DMS 273 (cell line): ENCODE data around the gene NXNL1.
"Not testable (repeated sequence)": the region's sequence is repeated elsewhere in the genome, so short reads cannot be mapped to it uniquely, and the experiment has no call there.

Source experiments
- DNase-seq: peaks from one replicate; lab custom pipeline; 2025; ENCODE audit not compliant: unreplicated experiment; lab: John Stamatoyannopoulos, UW

NXNL1 gene

GRCh38 chr19:17486545-17487240, 26.0 kb upstream of the NXNL1 start:
- no peak for DNase-seq

DNA sequence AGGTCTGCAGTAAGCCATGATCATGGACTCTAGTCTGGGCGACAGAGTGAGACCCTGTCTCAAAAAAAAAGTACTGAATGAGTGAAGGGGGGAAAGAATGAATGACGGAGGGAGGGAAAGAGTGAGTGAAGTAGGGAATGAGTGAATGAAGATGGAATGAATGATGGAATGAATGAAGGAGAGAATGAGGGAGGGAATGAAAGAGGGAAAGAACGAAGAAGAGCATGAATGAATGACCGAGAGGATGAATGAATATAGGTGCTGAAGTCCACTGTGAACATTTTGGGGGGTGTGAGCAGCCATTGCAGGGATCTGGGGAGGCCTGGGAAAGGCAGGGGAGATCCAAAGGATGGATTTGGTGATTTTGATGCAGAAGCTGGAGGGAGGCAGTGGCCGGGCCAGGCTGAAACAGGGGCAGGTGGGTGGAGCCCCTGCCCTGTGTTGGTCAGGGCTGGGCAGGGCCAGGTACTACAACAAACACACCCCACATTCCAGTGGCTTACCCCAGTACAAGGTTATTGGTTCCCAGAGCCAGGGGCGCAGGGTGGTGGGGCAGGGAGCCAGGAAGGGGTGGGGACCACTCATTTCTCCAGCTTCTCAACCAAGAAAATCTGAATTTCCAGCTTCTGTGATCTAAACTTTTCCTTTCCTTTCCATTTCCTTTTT, 23.9 kb upstream of the NXNL1 start:
- DNase-seq: no peak

DNA sequence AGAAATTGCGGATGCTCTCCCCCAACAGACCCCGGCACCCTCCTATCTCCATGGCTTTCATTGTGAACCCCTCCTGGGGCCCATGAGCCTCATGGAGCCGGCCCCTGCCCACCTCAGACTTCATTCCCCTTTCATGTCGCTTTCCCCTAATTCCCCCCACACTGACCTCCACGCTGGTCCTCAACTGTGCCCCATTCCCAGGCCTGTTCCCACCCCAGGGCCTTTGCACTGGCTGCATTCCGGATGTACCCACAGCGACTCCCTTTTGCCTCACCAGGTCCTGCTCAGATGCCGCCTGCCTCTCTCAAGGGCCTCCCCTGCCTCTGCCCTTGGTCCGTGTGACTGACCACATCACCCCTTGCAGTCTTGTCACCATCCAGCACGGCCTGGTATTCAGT, 22.9 kb upstream of the NXNL1 start:
- DNase-seq: no peak

GRCh38 chr19:17482877-17483604, 22.3 kb upstream of the NXNL1 start:
- no peak for DNase-seq

GRCh38 chr19:17481986-17482385, 21.3 kb upstream of the NXNL1 start:
- no peak for DNase-seq

DNA sequence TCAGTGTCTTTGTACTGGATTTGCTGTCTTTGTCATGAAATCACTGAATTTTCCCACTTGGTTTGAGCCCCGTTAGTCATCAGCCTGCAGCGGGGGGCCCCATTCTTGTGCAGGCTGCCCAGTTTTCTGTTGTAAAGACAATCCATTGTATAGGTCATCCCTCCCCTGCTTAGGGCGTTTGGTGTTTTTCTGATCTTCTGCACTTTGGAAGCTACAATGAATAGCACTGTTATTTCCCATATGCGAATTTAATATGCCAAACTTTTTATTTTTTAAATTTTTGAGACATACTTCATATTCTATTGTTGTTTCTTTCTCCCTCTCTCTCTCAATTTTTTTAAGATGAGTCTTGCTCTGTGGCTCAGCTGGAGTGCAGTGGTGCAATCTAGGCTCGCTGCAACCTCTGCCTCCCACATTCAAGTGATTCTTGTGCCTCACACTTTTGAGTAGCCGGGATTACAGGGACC, 18.6 kb upstream of the NXNL1 start:
- DNase-seq: no peak

- peak; percentile 50 for DNase-seq
Measured at GRCh38 chr19:17475541-17476115, 14.9 kb upstream of the NXNL1 start.

GRCh38 chr19:17475011-17475540, 14.3 kb upstream of the NXNL1 start:
- DNase-seq: not testable (repeated sequence)

GRCh38 chr19:17473041-17473440, 12.3 kb upstream of the NXNL1 start:
- DNase-seq: peak; percentile 92

DNA sequence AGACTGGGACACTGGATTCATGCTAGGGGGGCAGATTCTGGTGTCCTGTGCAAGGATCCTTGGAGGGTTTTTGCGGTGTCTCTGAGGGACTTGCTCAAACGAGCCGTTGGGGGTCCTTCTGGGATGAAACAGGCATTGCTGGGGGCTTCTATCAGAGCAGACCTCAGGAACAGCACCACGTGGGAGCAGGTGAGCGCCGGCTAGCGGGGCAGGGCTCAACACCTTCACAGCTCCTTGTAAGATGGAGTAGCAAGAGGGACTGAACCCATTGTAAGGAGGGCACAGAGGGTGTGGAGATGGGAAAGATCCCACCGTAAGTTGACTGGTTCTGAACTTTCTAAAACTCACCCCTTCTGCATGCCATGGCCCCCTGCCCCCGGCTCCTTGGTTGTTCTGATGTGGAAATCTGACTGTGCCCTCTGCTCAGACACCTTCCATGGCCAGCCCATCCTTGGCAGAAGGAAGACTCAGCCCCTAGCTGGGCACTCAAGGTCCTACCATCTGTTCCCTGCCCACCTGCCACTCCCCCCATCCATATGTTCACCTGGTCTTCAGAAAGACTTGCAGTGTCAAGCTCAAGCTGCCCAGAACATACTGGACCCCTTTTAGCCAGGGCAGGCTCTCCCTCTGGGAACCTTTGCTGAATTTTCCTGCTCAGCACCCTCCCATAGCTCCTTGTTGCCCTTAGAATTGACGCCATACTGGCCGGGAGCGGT, 10.8 kb upstream of the NXNL1 start:
- peak; percentile 73 for DNase-seq

DNA sequence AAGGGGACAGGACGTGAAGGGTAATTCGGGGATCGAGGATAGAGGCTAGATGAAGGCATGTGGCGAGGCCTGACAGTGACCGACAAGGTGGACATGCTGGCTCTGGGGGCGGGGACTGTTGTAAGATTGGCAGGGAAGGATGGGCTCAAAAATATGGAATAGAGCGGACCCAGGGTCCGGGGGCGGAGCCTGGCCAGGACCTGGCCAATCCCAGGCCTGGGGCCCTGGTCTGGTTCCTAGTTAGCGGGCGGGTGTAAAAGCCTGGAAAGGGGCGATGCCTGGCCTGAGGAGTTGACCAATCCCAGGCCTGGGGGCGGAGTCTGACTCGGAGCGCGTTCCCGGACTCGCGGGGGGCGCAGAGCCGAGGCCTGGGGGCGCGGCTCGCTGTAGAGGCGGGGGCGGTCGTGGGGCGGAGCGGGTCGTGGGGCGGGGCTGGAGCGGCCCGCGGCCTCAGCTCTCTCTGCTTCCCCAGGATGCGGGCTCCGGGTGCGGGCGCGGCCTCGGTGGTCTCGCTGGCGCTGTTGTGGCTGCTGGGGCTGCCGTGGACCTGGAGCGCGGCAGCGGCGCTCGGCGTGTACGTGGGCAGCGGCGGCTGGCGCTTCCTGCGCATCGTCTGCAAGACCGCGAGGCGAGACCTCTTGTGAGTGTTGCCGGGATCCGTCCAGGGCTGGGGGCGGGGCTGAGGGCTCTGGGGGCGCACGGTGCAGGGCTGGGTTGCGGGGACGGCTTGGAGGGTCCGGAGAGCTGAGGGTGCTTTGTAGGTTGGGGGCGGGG, 9.5 kb upstream of the NXNL1 start, which contains the start of gene SLC27A1:
Gene SLC27A1 (plus strand): TSS at position 457 of the 774 bp plus-strand sequence. CDS start 17 bp downstream, at position 474.
- peak; percentile 100 for DNase-seq

- peak; percentile 99 for DNase-seq
Measured at GRCh38 chr19:17469481-17470067, 8.8 kb upstream of the NXNL1 start.

- DNase-seq: peak; percentile 87
Measured at GRCh38 chr19:17469092-17469480, 8.4 kb upstream of the NXNL1 start.

GRCh38 chr19:17468302-17469091, 7.8 kb upstream of the NXNL1 start:
- no peak for DNase-seq

- no peak for DNase-seq
Measured at GRCh38 chr19:17467471-17468301, 7.0 kb upstream of the NXNL1 start.

GRCh38 chr19:17466487-17466850, 5.7 kb upstream of the NXNL1 start:
- no peak for DNase-seq

DNA sequence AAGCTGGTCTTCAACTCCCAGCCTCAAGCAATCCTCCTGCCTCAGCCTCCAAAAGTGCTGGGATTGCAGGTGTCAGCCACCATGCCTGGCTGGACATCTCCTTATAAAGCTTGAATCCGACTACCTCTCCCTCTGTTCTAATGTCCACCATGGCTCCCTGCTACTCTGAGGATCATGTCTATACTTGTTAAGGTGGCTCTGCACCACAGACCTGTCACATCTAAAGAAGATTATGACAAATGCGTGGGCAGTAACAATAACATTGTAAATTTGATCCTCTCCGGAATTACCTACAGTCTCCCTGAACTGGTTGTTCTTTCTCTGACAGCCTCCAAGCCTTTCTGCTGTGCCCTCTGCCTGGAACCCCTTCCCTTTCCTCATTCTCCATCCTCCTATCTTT, 1.8 kb downstream of the NXNL1 start:
- DNase-seq: no peak

- DNase-seq: no peak
Measured at GRCh38 chr19:17457616-17458015, 3.1 kb downstream of the NXNL1 start.
